GM18951 (cell line): ENCODE measurements around the gene MAS1.

Experiments used
- POLR2A ChIP-seq: IDR thresholded peaks from 4 replicates; pipeline ENCODE4 v1.6.1; 2011; ENCODE audit warnings: mild to moderate bottlenecking; ENCODE audit not compliant: insufficient read length, insufficient read depth; ENCODE audit errors: extremely low read depth
- in situ Hi-C: fragments of 300-500 bp; cut with MboI; formaldehyde crosslinking; loops from one replicate; pipeline ENCODE4 v1.12.0; 2022; ENCODE audit warnings: low sequenced_read_pairs, mixed read lengths, inconsistent platforms; ENCODE audit not compliant: unreplicated experiment

MAS1 gene

GRCh38 chr6:159866286-159867247 lies 24.2 kb upstream of the MAS1 start:
- in situ Hi-C loops: loop anchor here (25.0 kb wide), 1 partner anchor 596 kb away; no protein-coding TSS in a partner anchor
- no peak for TF ChIP-seq POLR2A

GRCh38 chr6:159871241-159871640 lies 19.5 kb upstream of the MAS1 start:
- in situ Hi-C loops: loop anchor here (25.0 kb wide), 1 partner anchor 591 kb away; no protein-coding TSS in a partner anchor
- no peak for TF ChIP-seq POLR2A

GRCh38 chr6:159871906-159872305 lies 18.9 kb upstream of the MAS1 start:
- TF ChIP-seq POLR2A: no peak
- in situ Hi-C loops: loop anchor here (25.0 kb wide), 1 partner anchor 590 kb away; no protein-coding TSS in a partner anchor

- TF ChIP-seq POLR2A: no peak
- in situ Hi-C loops: loop anchor here (25.0 kb wide), 1 partner anchor 588 kb away; no protein-coding TSS in a partner anchor
Measured at GRCh38 chr6:159874435-159874834, 16.4 kb upstream of the MAS1 start.

- TF ChIP-seq POLR2A: no peak
- in situ Hi-C loops: no loop called here
Measured at GRCh38 chr6:159875194-159875593, 15.6 kb upstream of the MAS1 start.

- in situ Hi-C loops: no loop called here
Measured at GRCh38 chr6:159876242-159876641, 14.5 kb upstream of the MAS1 start.

GRCh38 chr6:159877256-159877808 lies 13.5 kb upstream of the MAS1 start:
- TF ChIP-seq POLR2A: no peak
- in situ Hi-C loops: no loop called here

More at GRCh38 chr6:159876242-159876641, 14.5 kb upstream of the MAS1 start:
- TF ChIP-seq POLR2A: no peak

- in situ Hi-C loops: no loop called here
Measured at GRCh38 chr6:159878341-159878740, 12.4 kb upstream of the MAS1 start.

GRCh38 chr6:159879856-159880255 lies 10.9 kb upstream of the MAS1 start:
- in situ Hi-C loops: no loop called here
- no peak for TF ChIP-seq POLR2A

More at GRCh38 chr6:159878341-159878740, 12.4 kb upstream of the MAS1 start:
- no peak for TF ChIP-seq POLR2A

GRCh38 chr6:159880412-159880975 lies 10.3 kb upstream of the MAS1 start:
- in situ Hi-C loops: no loop called here
- no peak for TF ChIP-seq POLR2A

GRCh38 chr6:159884720-159885119 lies 6.1 kb upstream of the MAS1 start:
- in situ Hi-C loops: no loop called here
- no peak for TF ChIP-seq POLR2A

GRCh38 chr6:159886270-159886669 lies 4.5 kb upstream of the MAS1 start:
- in situ Hi-C loops: no loop called here
- TF ChIP-seq POLR2A: no peak

GRCh38 chr6:159887146-159887545 lies 3.6 kb upstream of the MAS1 start:
- in situ Hi-C loops: no loop called here
- TF ChIP-seq POLR2A: no peak
